ENCODE data around the gene PAPPA2. TPM values are rescaled to one million over a fixed set of nuclear protein-coding genes. Genes with fewer than 3 reads are reported as not detected.

The PAPPA2 gene
- total and polyA plus RNA-seq, 11 donors = 0.04 to 1.5 (median 0.38) TPM

- Histone ChIP-seq H3K36me3 (no peaks in the 10 kb centered on the region), H3K27ac (no peak overlapping the region), H3K4me3 (no peak overlapping the region), H3K4me1 (no peaks in the 10 kb centered on the region), H3K9me3 (no peaks in the 10 kb centered on the region), H3K27me3 (no peaks in the 10 kb centered on the region)
- TF ChIP-seq POLR2A (IDR thresholded peaks at IDR 0.05) = no peak
- no peak for TF ChIP-seq CTCF (IDR thresholded peaks at IDR 0.05)
- intact Hi-C loops (cut with DNase I) = no loop called here
- no peak for ATAC-seq
- WGBS, 4 donors = 63 to 78% (median 66%) methylated on average over 3 of the region's 3 CpGs
- no peak for DNase-seq
Observed at GRCh38 chr1:176609556-176610408, 146.8 kb downstream of the PAPPA2 start.

- Histone ChIP-seq H3K4me3 (no peak overlapping the region), H3K4me1 (no peaks in the 10 kb centered on the region), H3K27ac (no peak overlapping the region), H3K36me3 (no peaks in the 10 kb centered on the region), H3K27me3 (no peaks in the 10 kb centered on the region), H3K9me3 (no peaks in the 10 kb centered on the region)
- intact Hi-C loops (cut with DNase I) = no loop called here
- TF ChIP-seq CTCF (IDR thresholded peaks at IDR 0.05) (no peak), POLR2A (IDR thresholded peaks at IDR 0.05) (no peak)
- WGBS, 4 donors = 51 to 83% (median 76%) methylated on average over 4 of the region's 4 CpGs
- DNase-seq (no peak), ATAC-seq (no peak)
Observed at GRCh38 chr1:176612791-176613190, 149.8 kb downstream of the PAPPA2 start.

GRCh38 chr1:176617881-176618280, 154.9 kb downstream of the PAPPA2 start:
- H3K9me3 ChIP-seq = peaks cover 0 to 9% (median 0%) of the 10 kb centered on the region in 12 donors
- DNase-seq (no peak), ATAC-seq (no peak)
- H3K36me3 ChIP-seq = no peaks in the 10 kb centered on the region
- H3K27me3 ChIP-seq = no peaks in the 10 kb centered on the region
- no peaks in the 10 kb centered on the region for H3K4me1 ChIP-seq
- no peak for TF ChIP-seq CTCF (IDR thresholded peaks at IDR 0.05)
- no peak for TF ChIP-seq POLR2A (IDR thresholded peaks at IDR 0.05)
- H3K27ac ChIP-seq = no peak overlapping the region
- intact Hi-C loops (cut with DNase I) = no loop called here
- H3K4me3 ChIP-seq = no peak overlapping the region

GRCh38 chr1:176619261-176619660, 156.3 kb downstream of the PAPPA2 start:
- H3K27me3 ChIP-seq = no peaks in the 10 kb centered on the region
- WGBS, 4 donors = 66 to 71% (median 70%) methylated on average over 1 of the region's 1 CpG
- H3K4me1 ChIP-seq = no peaks in the 10 kb centered on the region
- peaks cover 0 to 11% (median 0%) of the 10 kb centered on the region in 12 donors for H3K9me3 ChIP-seq
- no peak for TF ChIP-seq CTCF (IDR thresholded peaks at IDR 0.05)
- no peak for TF ChIP-seq POLR2A (IDR thresholded peaks at IDR 0.05)
- no peaks in the 10 kb centered on the region for H3K36me3 ChIP-seq
- no peak overlapping the region for H3K4me3 ChIP-seq
- no peak overlapping the region for H3K27ac ChIP-seq
- DNase-seq (no peak), ATAC-seq (no peak)
- intact Hi-C loops (cut with DNase I) = no loop called here
